ENCODE measurements around the gene DIMT1.

DIMT1 gene

GRCh38 chr5:62403411-62404250 lies at the start of gene DIMT1:
Gene DIMT1 (minus strand): TSS chr5:62403905. CDS start chr5:62403772, 133 bp downstream.
- DNase-seq: peak; percentile 96

- DNase-seq: no peak
Observed at GRCh38 chr5:62450259-62450658, 46.6 kb upstream of the DIMT1 start.

GRCh38 chr5:62448528-62448927 lies 44.8 kb upstream of the DIMT1 start:
- no peak for DNase-seq

GRCh38 chr5:62432621-62433064 lies 28.9 kb upstream of the DIMT1 start:
- no peak for DNase-seq

- no peak for DNase-seq
Observed at GRCh38 chr5:62431735-62432620, 28.3 kb upstream of the DIMT1 start.

- no peak for DNase-seq
Observed at GRCh38 chr5:62424763-62425162, 21.1 kb upstream of the DIMT1 start.

- DNase-seq: no peak
Observed at GRCh38 chr5:62421414-62421813, 17.7 kb upstream of the DIMT1 start.

GRCh38 chr5:62419609-62420008 lies 15.9 kb upstream of the DIMT1 start:
- DNase-seq: no peak

GRCh38 chr5:62418462-62419076 lies 14.9 kb upstream of the DIMT1 start:
- no peak for DNase-seq

- DNase-seq: no peak
Observed at GRCh38 chr5:62413711-62414110, 10.0 kb upstream of the DIMT1 start.

GRCh38 chr5:62412549-62413329 lies 9.0 kb upstream of the DIMT1 start, which contains the start of gene IPO11:
Gene IPO11 (plus strand): TSS chr5:62412763. CDS start chr5:62437280, 24,517 bp downstream.
- DNase-seq: peak; percentile 99

GRCh38 chr5:62395210-62395950 lies 8.3 kb downstream of the DIMT1 start:
- DNase-seq: peak; percentile 35

GRCh38 chr5:62386824-62387223 lies 16.9 kb downstream of the DIMT1 start:
- DNase-seq: no peak

- DNase-seq: no peak
Observed at GRCh38 chr5:62385816-62386400, 17.8 kb downstream of the DIMT1 start.

GRCh38 chr5:62385131-62385530 lies 18.6 kb downstream of the DIMT1 start:
- DNase-seq: no peak

- DNase-seq: no peak
Observed at GRCh38 chr5:62376064-62376463, 27.6 kb downstream of the DIMT1 start.

GRCh38 chr5:62375627-62376026 lies 28.1 kb downstream of the DIMT1 start:
- DNase-seq: no peak

GRCh38 chr5:62374090-62374489 lies 29.6 kb downstream of the DIMT1 start:
- DNase-seq: no peak

GRCh38 chr5:62373382-62373781 lies 30.3 kb downstream of the DIMT1 start:
- no peak for DNase-seq

GRCh38 chr5:62372600-62372999 lies 31.1 kb downstream of the DIMT1 start:
- no peak for DNase-seq

GRCh38 chr5:62371409-62371808 lies 32.3 kb downstream of the DIMT1 start:
- no peak for DNase-seq
